Measurements from ENCODE around the gene TP53.
"Not testable (repeated sequence)": the region's sequence is repeated elsewhere in the genome, so short reads cannot be mapped to it uniquely, and the experiment has no call there.

The TP53 gene

DNA sequence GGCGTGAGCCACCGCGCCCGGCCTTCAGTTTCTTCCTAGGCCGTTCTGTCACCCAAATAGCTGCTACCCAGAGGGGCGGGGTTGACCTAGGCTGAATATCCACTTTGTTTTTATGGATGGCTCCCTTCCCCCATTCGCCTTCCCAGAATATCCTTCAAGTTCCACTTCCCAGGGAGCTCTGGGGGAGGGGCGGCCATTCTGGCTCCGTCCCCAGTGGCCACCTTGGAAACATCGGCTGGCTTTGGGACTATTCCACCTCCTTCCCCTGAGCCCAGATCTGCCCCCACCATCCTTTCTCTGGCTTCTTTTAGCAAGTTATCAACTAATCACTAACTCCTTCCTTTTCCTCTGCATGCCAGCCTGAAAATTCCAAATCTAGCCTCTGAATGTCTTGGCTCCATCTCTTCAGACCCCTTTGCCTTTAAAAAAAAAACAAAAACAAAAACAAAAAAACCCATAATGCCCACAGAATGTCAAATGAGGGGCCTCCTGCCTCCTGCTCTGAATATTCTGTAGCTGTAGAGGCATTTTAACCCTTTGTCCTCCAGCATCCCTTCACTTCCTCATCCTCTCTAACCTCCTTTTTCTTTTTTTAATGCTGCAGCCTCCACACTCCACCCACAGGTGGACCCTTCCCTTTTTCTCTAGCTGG, 30.2 kb downstream of the TP53 start:
- no peak overlapping the region for H3K27ac Mint-ChIP-seq
- H3K4me3 Mint-ChIP-seq: no peak overlapping the region
- H3K9me3 Mint-ChIP-seq: no peaks in the 10 kb centered on the region
- no peaks in the 10 kb centered on the region for H3K4me1 Mint-ChIP-seq
- H3K36me3 Mint-ChIP-seq: no peaks in the 10 kb centered on the region
- no peak for DNase-seq (ENCODE audit: low spot score in 2 of 2)
- ATAC-seq: no peak

DNA sequence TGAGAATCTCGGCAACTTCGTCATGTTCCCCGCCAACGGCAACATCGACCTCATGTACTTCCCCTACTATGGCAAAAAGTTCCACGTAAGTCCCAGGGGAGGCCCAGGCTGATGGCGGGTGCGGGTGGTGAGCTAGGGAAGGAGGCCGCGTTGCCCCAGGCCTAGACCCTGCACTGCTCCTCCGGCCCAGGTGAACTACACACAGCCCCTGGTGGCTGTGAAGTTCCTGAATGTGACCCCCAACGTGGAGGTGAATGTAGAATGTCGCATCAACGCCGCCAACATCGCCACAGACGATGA, 31.8 kb downstream of the TP53 start:
- Mint-ChIP-seq H3K27ac (no peak overlapping the region), H3K36me3 (no peaks in the 10 kb centered on the region), H3K4me3 (no peak overlapping the region), H3K9me3 (no peaks in the 10 kb centered on the region), H3K4me1 (peaks cover 9% of the 10 kb centered on the region)
- DNase-seq (ENCODE audit: low spot score in 2 of 2): no peak
- ATAC-seq: no peak

DNA sequence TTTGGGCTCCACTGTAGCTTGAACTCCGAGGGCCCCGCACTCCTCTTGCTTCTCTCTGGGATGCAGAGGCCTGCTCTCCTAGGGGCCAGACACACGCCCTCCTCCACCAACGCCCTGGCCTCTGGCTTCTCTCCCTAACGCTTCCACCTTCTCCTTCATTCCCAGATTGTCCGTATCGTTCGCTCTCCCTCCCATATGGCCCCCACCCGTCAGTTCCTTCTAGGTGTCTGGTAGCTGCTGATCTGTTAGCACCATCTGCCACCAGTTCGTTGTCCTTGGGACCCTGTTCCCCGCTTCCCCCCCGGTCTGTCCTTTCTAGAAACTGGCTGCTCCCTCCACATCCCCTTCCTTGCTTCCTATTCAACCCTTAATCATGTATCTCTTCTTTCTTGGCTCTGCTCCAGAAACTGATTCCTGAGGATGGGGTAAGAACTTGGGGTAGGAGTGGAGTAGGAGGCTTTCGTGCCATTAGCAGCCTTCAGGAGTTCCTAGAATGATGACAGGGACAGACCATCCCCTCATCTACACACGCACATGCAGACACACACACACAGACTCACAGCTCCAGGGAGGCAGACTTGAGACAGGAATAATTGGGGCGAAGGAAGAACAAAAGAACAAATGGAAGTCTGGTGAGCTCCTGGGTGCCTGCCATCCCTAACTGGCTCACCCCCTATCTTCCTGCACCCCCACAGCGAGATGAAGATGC, 32.3 kb downstream of the TP53 start:
- no peak overlapping the region for H3K27ac Mint-ChIP-seq
- no peaks in the 10 kb centered on the region for H3K9me3 Mint-ChIP-seq
- DNase-seq (ENCODE audit: low spot score in 2 of 2) (no peak), ATAC-seq (no peak)
- peaks cover 14% of the 10 kb centered on the region for H3K4me1 Mint-ChIP-seq
- H3K4me3 Mint-ChIP-seq: no peak overlapping the region
- no peaks in the 10 kb centered on the region for H3K36me3 Mint-ChIP-seq

DNA sequence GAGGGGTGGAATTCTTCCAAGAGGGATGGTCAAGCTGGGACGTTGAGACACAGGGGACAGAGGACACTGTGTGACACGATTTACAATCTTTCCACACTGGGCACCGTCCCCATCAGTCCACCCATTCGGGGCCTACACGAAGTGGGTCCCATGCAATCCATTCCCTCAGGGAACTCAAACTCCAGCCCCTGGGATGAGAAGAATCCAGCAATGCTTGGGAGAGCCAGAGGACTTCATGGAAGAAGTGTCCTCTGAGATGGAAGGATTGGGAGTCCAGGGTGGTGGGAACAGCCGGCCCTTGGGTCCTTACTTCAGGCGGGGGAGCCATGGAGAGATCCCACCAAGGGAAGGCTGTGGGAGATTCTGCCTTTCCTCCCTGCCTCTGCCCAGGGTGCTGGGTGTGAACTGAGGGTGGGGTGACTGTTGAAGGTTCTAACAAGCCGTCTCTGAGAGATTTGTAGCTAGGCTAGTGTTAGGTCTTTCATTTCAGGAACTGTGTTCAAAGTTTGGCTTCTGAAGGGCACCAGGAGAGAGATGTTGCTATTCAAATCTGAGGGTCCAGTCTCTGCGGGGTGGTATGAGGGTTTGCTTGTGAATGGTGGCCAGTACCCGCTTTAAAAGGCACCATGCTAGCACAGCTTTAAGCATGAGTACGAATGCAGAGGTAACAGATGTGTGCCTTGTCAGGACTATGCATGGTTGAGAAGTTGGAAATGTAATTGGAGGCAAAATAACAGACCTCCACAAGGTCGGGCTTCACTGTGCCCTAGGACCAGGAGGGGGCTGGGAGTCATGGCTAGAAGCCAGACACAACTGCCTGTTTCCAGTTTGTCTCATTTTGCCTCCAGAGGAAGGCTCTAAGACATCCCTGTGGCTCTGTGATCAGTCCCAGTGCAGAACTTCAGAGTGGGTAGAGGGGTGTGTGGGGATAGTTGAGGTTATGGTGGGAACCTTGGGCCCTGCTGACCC, 34.6 kb downstream of the TP53 start:
- H3K36me3 Mint-ChIP-seq: no peaks in the 10 kb centered on the region
- DNase-seq (ENCODE audit: low spot score in 2 of 2) (no peak), ATAC-seq (no peak)
- no peak overlapping the region for H3K27ac Mint-ChIP-seq
- H3K4me1 Mint-ChIP-seq: peaks cover 18% of the 10 kb centered on the region
- peak overlapping the region; percentile 75 for H3K4me3 Mint-ChIP-seq
- H3K9me3 Mint-ChIP-seq: no peaks in the 10 kb centered on the region

DNA sequence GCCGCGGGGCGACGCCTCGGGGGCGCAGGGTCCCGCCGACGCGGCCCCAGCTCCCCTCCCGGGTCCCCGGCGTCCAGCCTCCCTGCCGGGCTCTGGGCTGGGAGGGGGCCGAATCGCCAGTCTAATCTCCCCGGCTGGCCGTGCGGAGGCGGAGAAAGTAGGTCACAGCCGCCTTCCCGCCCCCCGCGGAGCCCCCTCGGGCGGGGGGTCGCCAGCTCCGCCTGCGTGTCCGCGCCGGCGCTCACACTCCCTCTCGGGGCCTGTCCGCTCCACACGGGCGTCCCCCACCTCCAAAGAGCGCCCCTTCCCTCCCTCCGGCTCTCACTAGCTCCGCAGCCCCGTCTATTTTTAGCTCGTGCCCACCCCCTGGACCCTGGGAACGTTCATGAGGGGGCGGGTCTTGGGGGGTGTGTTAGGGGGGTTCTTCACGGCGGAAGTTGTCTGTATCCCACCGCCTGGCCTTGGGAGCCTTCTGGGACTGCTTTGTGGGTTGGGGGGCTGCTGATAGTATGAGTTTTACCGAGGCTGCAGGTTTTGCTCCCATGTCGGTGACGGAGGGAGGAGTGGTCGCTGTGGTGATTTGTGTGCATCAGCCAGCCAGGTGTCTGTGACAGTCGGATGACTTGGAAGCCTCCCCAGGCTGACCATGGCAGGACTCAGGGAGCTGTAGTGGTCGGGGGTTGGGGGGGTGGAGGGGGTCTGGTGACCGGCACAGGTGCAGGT, 35.5 kb downstream of the TP53 start:
- no peak for ATAC-seq
- Mint-ChIP-seq H3K9me3 (no peaks in the 10 kb centered on the region), H3K4me1 (peaks cover 18% of the 10 kb centered on the region), H3K36me3 (no peaks in the 10 kb centered on the region), H3K4me3 (peak overlapping the region; percentile 75), H3K27ac (no peak overlapping the region)
- no peak for DNase-seq (ENCODE audit: low spot score in 2 of 2)

DNA sequence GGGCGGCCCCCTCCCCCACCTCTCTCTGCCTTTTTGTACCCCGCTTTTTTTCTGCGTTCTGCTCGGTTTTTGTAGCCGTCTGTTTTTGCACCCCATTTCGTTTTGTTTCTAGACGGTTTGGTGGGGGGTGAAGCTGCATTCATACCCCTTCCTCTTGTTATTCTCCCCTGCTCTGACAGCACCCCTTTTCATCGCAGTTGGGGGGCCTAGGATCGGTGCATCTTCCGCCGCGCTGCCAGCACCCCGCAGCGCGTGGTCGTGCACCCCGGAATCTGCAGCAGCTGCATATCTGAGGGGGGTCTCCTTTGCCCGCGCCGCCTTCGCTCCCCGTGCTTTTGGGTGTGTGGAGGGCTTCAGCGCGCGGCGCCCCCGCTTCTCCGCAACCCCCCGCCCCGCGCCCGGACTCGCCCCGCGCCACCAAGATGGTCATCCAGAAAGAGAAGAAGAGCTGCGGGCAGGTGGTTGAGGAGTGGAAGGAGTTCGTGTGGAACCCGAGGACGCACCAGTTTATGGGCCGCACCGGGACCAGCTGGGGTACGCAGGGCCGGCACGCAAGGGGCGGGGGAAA, 36.1 kb downstream of the TP53 start:
- H3K4me1 Mint-ChIP-seq: peaks cover 18% of the 10 kb centered on the region
- no peak for DNase-seq (ENCODE audit: low spot score in 2 of 2)
- no peaks in the 10 kb centered on the region for H3K36me3 Mint-ChIP-seq
- no peak overlapping the region for H3K27ac Mint-ChIP-seq
- H3K4me3 Mint-ChIP-seq: peak overlapping the region; percentile 75
- ATAC-seq: no peak
- H3K9me3 Mint-ChIP-seq: no peaks in the 10 kb centered on the region

GRCh38 chr17:7650509-7651096, 36.7 kb downstream of the TP53 start, which contains the start of gene ATP1B2:
TSS of gene ATP1B2 (plus strand) at chr17:7650926. CDS start at chr17:7651519, 593 bp downstream.
- Mint-ChIP-seq H3K4me1 (peaks cover 18% of the 10 kb centered on the region), H3K9me3 (no peaks in the 10 kb centered on the region)
- peak; percentile 42 to 76 for DNase-seq (ENCODE audit: low spot score in 2 of 2)

DNA sequence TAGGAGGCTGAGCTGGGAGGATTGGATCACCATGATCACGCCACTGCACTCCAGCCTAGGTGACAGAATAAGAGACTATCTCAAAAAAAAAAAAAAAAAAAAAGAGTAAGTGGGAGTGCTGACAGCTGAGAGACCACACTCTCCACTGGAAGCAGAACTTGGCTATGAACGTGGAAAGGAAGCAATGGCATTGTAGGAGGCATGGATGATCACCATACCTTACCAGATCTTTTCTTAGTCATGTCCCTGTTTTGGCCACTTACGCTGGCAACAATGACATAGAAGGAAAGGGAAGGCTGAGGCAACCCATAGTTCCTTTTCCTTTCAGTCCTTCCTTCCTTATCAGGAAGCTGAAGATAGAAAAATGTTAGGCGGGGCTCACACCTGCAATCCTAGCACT, 40.3 kb downstream of the TP53 start:
- H3K9me3 Mint-ChIP-seq: no peaks in the 10 kb centered on the region
- ATAC-seq (no peak), DNase-seq (ENCODE audit: low spot score in 2 of 2) (no peak)
- no peak overlapping the region for H3K4me3 Mint-ChIP-seq
- peaks cover 24% of the 10 kb centered on the region for H3K4me1 Mint-ChIP-seq
- H3K27ac Mint-ChIP-seq: no peak overlapping the region
- H3K36me3 Mint-ChIP-seq: no peaks in the 10 kb centered on the region

More at GRCh38 chr17:7650509-7651096, 36.7 kb downstream of the TP53 start, which contains the start of gene ATP1B2:
- H3K36me3 Mint-ChIP-seq: no peaks in the 10 kb centered on the region
- peak within 1 kb of the TSS; percentile 10 for H3K27ac Mint-ChIP-seq
- peak; percentile 86 for ATAC-seq
- peak within 1 kb of the TSS; percentile 75 for H3K4me3 Mint-ChIP-seq

DNA sequence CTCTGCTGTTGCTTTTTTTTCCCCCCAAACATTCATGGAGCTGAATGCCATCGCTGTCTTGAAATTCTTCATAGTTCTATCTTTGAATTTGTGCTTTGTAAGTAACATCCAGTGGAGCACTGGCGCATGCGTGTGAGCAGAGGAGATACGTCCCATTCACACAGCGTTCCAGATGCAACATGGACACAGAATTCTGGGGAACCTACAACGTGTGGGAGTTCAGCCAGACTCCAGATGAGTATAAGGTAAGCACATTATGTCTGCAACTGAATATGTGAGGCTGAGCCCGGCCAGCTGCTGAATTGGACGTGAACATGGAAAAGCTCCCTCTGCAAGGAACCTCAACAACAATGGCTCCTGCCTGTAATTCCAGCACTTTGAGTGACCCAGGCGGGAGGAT, 40.8 kb downstream of the TP53 start:
- no peaks in the 10 kb centered on the region for H3K36me3 Mint-ChIP-seq
- no peaks in the 10 kb centered on the region for H3K9me3 Mint-ChIP-seq
- DNase-seq (ENCODE audit: low spot score in 2 of 2) (no peak), ATAC-seq (no peak)
- no peak overlapping the region for H3K27ac Mint-ChIP-seq
- H3K4me1 Mint-ChIP-seq: peaks cover 24% of the 10 kb centered on the region
- H3K4me3 Mint-ChIP-seq: no peak overlapping the region

DNA sequence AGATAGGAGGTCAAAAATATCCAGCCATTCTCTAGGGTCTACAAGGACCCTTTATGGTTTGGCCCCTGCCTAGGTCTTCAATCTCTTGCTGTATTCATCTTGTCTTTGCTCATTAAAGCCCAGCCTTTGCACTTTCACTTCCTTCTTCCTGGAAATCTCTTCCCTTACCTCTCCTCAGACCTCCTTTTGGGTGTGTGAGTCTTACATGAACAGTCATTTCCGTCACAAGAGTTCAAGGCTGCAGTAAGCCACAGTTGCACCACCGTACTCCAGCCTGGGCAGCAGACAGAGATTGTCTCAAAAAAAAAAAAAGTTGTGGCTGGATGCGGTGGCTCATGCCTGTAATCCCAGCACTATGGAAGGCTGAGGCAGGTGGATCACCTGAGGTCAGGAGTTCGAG, 42.5 kb downstream of the TP53 start:
- peak; percentile 58 for ATAC-seq
- Mint-ChIP-seq H3K27ac (no peak overlapping the region), H3K4me3 (no peak overlapping the region), H3K36me3 (no peaks in the 10 kb centered on the region), H3K4me1 (peaks cover 8% of the 10 kb centered on the region), H3K9me3 (no peaks in the 10 kb centered on the region)
- DNase-seq (ENCODE audit: low spot score in 2 of 2): no peak

- not testable (repeated sequence) for H3K27ac Mint-ChIP-seq; H3K36me3 Mint-ChIP-seq; DNase-seq (ENCODE audit: low spot score in 2 of 2); ATAC-seq; H3K4me1 Mint-ChIP-seq; H3K9me3 Mint-ChIP-seq; H3K4me3 Mint-ChIP-seq
Measured at GRCh38 chr17:7641635-7642034, 45.7 kb downstream of the TP53 start.

GRCh38 chr17:7640783-7641182, 46.5 kb downstream of the TP53 start:
- Mint-ChIP-seq H3K4me3 (no peak overlapping the region), H3K27ac (no peak overlapping the region), H3K36me3 (no peaks in the 10 kb centered on the region), H3K4me1 (peaks cover 6% of the 10 kb centered on the region), H3K9me3 (no peaks in the 10 kb centered on the region)
- DNase-seq (ENCODE audit: low spot score in 2 of 2) (no peak), ATAC-seq (no peak)

DNA sequence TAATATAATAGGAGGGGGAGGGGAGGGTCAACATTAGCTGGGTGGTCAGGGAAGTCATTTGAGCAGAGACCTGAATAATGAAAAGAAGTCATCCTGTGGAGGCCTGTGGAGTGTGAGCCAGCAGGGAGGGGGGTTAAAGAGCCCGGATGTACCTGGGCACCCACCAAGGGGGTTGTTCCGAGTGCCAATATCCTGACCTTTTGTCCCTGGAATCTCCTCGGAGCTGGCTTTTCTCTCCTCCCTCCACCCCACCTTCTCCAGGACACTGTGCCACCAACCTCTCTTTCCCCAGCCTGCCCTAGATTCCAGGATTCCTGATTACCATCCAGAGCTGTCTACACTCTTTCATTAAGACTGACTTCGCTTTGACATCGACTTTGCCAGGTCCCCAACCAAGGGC, 51.1 kb downstream of the TP53 start:
- ATAC-seq (no peak), DNase-seq (ENCODE audit: low spot score in 2 of 2) (no peak)
- H3K4me1 Mint-ChIP-seq: no peaks in the 10 kb centered on the region
- no peaks in the 10 kb centered on the region for H3K9me3 Mint-ChIP-seq
- H3K4me3 Mint-ChIP-seq: no peak overlapping the region
- H3K36me3 Mint-ChIP-seq: no peaks in the 10 kb centered on the region
- H3K27ac Mint-ChIP-seq: peak overlapping the region; percentile 24

GRCh38 chr17:7634384-7634783, 52.9 kb downstream of the TP53 start:
- DNase-seq (ENCODE audit: low spot score in 2 of 2): no peak
- no peaks in the 10 kb centered on the region for H3K9me3 Mint-ChIP-seq
- H3K4me3 Mint-ChIP-seq: no peak overlapping the region
- no peak overlapping the region for H3K27ac Mint-ChIP-seq
- H3K4me1 Mint-ChIP-seq: no peaks in the 10 kb centered on the region
- ATAC-seq: no peak
- no peaks in the 10 kb centered on the region for H3K36me3 Mint-ChIP-seq
